Naive B cell (primary cell): ENCODE results near the gene CDC25A. TPM values are rescaled to one million over a fixed set of nuclear protein-coding genes. Genes with fewer than 3 reads are reported as not detected.
A peak's percentile ranks its signal among the peaks of the same experiment; 100 is the strongest.
"Not testable (repeated sequence)": the region's sequence is repeated elsewhere in the genome, so short reads cannot be mapped to it uniquely, and the experiment has no call there.

Source experiments
- ATAC-seq, 2 donors: fragments of 150-1000 bp; cut with Tn5 transposase; 2 replicates each; pipeline ENCODE4 v1.10.0; 2021; ENCODE audit warnings: low read depth in 2 of 2, mild to moderate bottlenecking in 2 of 2, moderate library complexity in 2 of 2
- DNase-seq: peaks from one replicate; pipeline ENCODE4 v3.0.0; 2022
- H3K27ac Mint-ChIP-seq, 6 donors: one replicate each; pipeline ENCODE4 v1.8.0; 2020 to 2022; ENCODE audit warnings: mild to moderate bottlenecking in 6 of 6, mixed read lengths in 6 of 6, moderate library complexity in 5 of 6, inconsistent platforms in 2 of 6
- H3K27me3 Mint-ChIP-seq, 3 donors: one replicate each; pipeline ENCODE4 v1.8.0; 2021 to 2022; ENCODE audit warnings: mixed read lengths in 3 of 3, mild to moderate bottlenecking in 1 of 3
- H3K36me3 Mint-ChIP-seq, 2 donors: one replicate each; pipeline ENCODE4 v1.8.0; 2020 to 2022; ENCODE audit warnings: mixed read lengths in 2 of 2, inconsistent platforms in 1 of 2, mild to moderate bottlenecking in 1 of 2
- H3K4me1 Mint-ChIP-seq, 3 donors: one replicate each; pipeline ENCODE4 v1.8.0; 2020 to 2022; ENCODE audit warnings: mixed read lengths in 3 of 3, inconsistent platforms in 1 of 3, mild to moderate bottlenecking in 1 of 3, moderate library complexity in 1 of 3
- H3K4me3 Mint-ChIP-seq, 8 donors: one replicate each; pipeline ENCODE4 v1.8.0; 2020 to 2022; ENCODE audit warnings: mild to moderate bottlenecking in 8 of 8, mixed read lengths in 8 of 8, moderate library complexity in 8 of 8, inconsistent platforms in 2 of 8
- H3K9me3 Mint-ChIP-seq, 7 donors: one replicate each; pipeline ENCODE4 v1.8.0; 2020 to 2022; ENCODE audit warnings: mixed read lengths in 7 of 7, mild to moderate bottlenecking in 5 of 7, inconsistent platforms in 2 of 7, moderate library complexity in 1 of 7
- polyA plus RNA-seq, 6 donors: library from polyadenylated mRNA; unstranded; fragments of 300-500 nt; fragmentation: Illumina TruSeq; gene quantifications; one replicate each; pipeline ENCODE4 v1.2.3, GENCODE V29; 2021; ENCODE audit warnings: low read depth in 6 of 6

CDC25A gene
- polyA plus RNA-seq, 6 donors from 2014 or later: not detected

GRCh38 chr3:48125886-48126622 lies 62.2 kb downstream of the CDC25A start:
- H3K27me3 Mint-ChIP-seq: no peaks in the 10 kb centered on the region
- no peak overlapping the region for H3K27ac Mint-ChIP-seq
- H3K36me3 Mint-ChIP-seq: no peaks in the 10 kb centered on the region
- ATAC-seq (no peak), DNase-seq (no peak)
- no peaks in the 10 kb centered on the region for H3K9me3 Mint-ChIP-seq
- H3K4me1 Mint-ChIP-seq: no peaks in the 10 kb centered on the region
- H3K4me3 Mint-ChIP-seq: no peak overlapping the region

- Mint-ChIP-seq H3K27ac (no peak overlapping the region), H3K9me3 (no peaks in the 10 kb centered on the region), H3K4me1 (no peaks in the 10 kb centered on the region), H3K27me3 (no peaks in the 10 kb centered on the region), H3K36me3 (no peaks in the 10 kb centered on the region), H3K4me3 (no peak overlapping the region)
- no peak for DNase-seq
- ATAC-seq: no peak
These were observed 63.1 kb downstream of the CDC25A start for GRCh38 chr3:48125013-48125705.

GRCh38 chr3:48123346-48123745 lies 64.9 kb downstream of the CDC25A start:
- Mint-ChIP-seq H3K36me3 (no peaks in the 10 kb centered on the region), H3K27ac (peak overlapping the region in 3 of 6 donors; percentile 1 to 56 (median 40)), H3K27me3 (no peaks in the 10 kb centered on the region), H3K4me1 (no peaks in the 10 kb centered on the region), H3K9me3 (no peaks in the 10 kb centered on the region), H3K4me3 (no peak overlapping the region)
- ATAC-seq (no peak), DNase-seq (no peak)

GRCh38 chr3:48122504-48122903 lies 65.7 kb downstream of the CDC25A start:
- Mint-ChIP-seq H3K9me3 (no peaks in the 10 kb centered on the region), H3K27me3 (no peaks in the 10 kb centered on the region), H3K27ac (peak overlapping the region in 1 of 6 donors; percentile 29), H3K4me1 (no peaks in the 10 kb centered on the region), H3K36me3 (no peaks in the 10 kb centered on the region), H3K4me3 (no peak overlapping the region)
- ATAC-seq (no peak), DNase-seq (no peak)

GRCh38 chr3:48120223-48120622 lies 68.0 kb downstream of the CDC25A start:
- ATAC-seq (no peak), DNase-seq (no peak)
- no peaks in the 10 kb centered on the region for H3K27me3 Mint-ChIP-seq
- no peaks in the 10 kb centered on the region for H3K4me1 Mint-ChIP-seq
- H3K4me3 Mint-ChIP-seq: no peak overlapping the region
- H3K36me3 Mint-ChIP-seq: no peaks in the 10 kb centered on the region
- no peaks in the 10 kb centered on the region for H3K9me3 Mint-ChIP-seq
- H3K27ac Mint-ChIP-seq: peak overlapping the region in 2 of 6 donors; percentile 3 to 56

GRCh38 chr3:48119505-48120193 lies 68.6 kb downstream of the CDC25A start:
- H3K36me3 Mint-ChIP-seq: no peaks in the 10 kb centered on the region
- no peaks in the 10 kb centered on the region for H3K9me3 Mint-ChIP-seq
- DNase-seq (no peak), ATAC-seq (no peak)
- peak overlapping the region in 1 of 6 donors; percentile 25 for H3K27ac Mint-ChIP-seq
- H3K4me1 Mint-ChIP-seq: no peaks in the 10 kb centered on the region
- H3K27me3 Mint-ChIP-seq: no peaks in the 10 kb centered on the region
- no peak overlapping the region for H3K4me3 Mint-ChIP-seq

GRCh38 chr3:48118928-48119327 lies 69.3 kb downstream of the CDC25A start:
- Mint-ChIP-seq H3K9me3 (no peaks in the 10 kb centered on the region), H3K36me3 (no peaks in the 10 kb centered on the region), H3K4me1 (peaks cover 0 to 3% (median 0%) of the 10 kb centered on the region in 3 donors), H3K27ac (no peak overlapping the region), H3K4me3 (no peak overlapping the region), H3K27me3 (no peaks in the 10 kb centered on the region)
- DNase-seq: no peak
- ATAC-seq: no peak

GRCh38 chr3:48118322-48118721 lies 69.9 kb downstream of the CDC25A start:
- peak overlapping the region in 1 of 6 donors; percentile 88 for H3K27ac Mint-ChIP-seq
- ATAC-seq: no peak
- peaks cover 0 to 5% (median 2%) of the 10 kb centered on the region in 3 donors for H3K4me1 Mint-ChIP-seq

GRCh38 chr3:48112813-48113212 lies 75.4 kb downstream of the CDC25A start:
- no peak for ATAC-seq
- peaks cover 7 to 22% (median 16%) of the 10 kb centered on the region in 3 donors for H3K4me1 Mint-ChIP-seq
- H3K27me3 Mint-ChIP-seq: no peaks in the 10 kb centered on the region
- peak overlapping the region in 7 of 8 donors; percentile 29 to 77 (median 59) for H3K4me3 Mint-ChIP-seq
- DNase-seq: no peak
- H3K36me3 Mint-ChIP-seq: no peaks in the 10 kb centered on the region
- no peaks in the 10 kb centered on the region for H3K9me3 Mint-ChIP-seq
- H3K27ac Mint-ChIP-seq: peak overlapping the region; percentile 21 to 87 (median 69)

More at GRCh38 chr3:48118322-48118721, 69.9 kb downstream of the CDC25A start:
- Mint-ChIP-seq H3K36me3 (no peaks in the 10 kb centered on the region), H3K4me3 (no peak overlapping the region), H3K27me3 (no peaks in the 10 kb centered on the region), H3K9me3 (no peaks in the 10 kb centered on the region)
- no peak for DNase-seq

GRCh38 chr3:48112108-48112791 lies 76.0 kb downstream of the CDC25A start:
- H3K9me3 Mint-ChIP-seq, H3K36me3 Mint-ChIP-seq, H3K27me3 Mint-ChIP-seq: not testable (repeated sequence)
- Mint-ChIP-seq H3K27ac (peak overlapping the region; percentile 21 to 87 (median 69)), H3K4me1 (peaks cover 7 to 22% (median 16%) of the 10 kb centered on the region in 3 donors), H3K4me3 (peak overlapping the region in 7 of 8 donors; percentile 32 to 77 (median 66))
- ATAC-seq (peak; percentile 96 to 97), DNase-seq (peak; percentile 46)

GRCh38 chr3:48110463-48110862 lies 77.8 kb downstream of the CDC25A start:
- peaks cover 7 to 22% (median 16%) of the 10 kb centered on the region in 3 donors for H3K4me1 Mint-ChIP-seq
- no peaks in the 10 kb centered on the region for H3K36me3 Mint-ChIP-seq
- no peak overlapping the region for H3K4me3 Mint-ChIP-seq
- ATAC-seq: no peak
- no peaks in the 10 kb centered on the region for H3K9me3 Mint-ChIP-seq
- H3K27me3 Mint-ChIP-seq: no peaks in the 10 kb centered on the region
- DNase-seq: no peak
- no peak overlapping the region for H3K27ac Mint-ChIP-seq

GRCh38 chr3:48107227-48107626 lies 81.0 kb downstream of the CDC25A start:
- H3K4me1 Mint-ChIP-seq: peaks cover 0 to 9% (median 3%) of the 10 kb centered on the region in 3 donors
- H3K36me3 Mint-ChIP-seq: no peaks in the 10 kb centered on the region
- H3K9me3 Mint-ChIP-seq: no peaks in the 10 kb centered on the region
- DNase-seq: no peak
- no peak for ATAC-seq
- H3K27ac Mint-ChIP-seq: no peak overlapping the region
- H3K27me3 Mint-ChIP-seq: no peaks in the 10 kb centered on the region
- no peak overlapping the region for H3K4me3 Mint-ChIP-seq
